ENCODE data around the gene SUSD1.

Gene SUSD1

DNA sequence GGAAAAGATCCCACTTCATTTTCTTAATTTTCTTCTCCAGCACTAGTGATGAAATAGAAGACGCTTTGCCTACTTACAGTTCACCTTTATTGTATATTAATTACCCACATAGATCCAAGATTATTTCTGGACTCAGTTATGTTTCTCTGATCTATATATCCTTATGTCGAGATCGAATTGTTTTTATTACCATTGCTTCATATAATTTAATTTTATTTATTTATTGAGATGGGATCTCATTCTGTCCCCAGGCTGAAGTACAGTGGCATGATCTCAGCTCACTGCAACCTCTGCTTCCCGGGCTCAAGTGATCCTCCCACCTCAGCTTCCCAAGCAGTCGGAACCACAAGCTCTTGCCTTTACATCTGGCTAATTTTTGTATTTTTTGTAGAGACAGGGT lies 157.2 kb downstream of the SUSD1 start:
- Histone ChIP-seq H2AK5ac (ENCODE audit: low read length) (no peak overlapping the region), H3K18ac (ENCODE audit: low read length) (no peak overlapping the region), H3K4me2 (ENCODE audit: low read length) (no peak overlapping the region), H4K8ac (ENCODE audit: low read depth, low read length) (no peak overlapping the region), H3K23ac (ENCODE audit: low read length) (no peak overlapping the region), H2BK15ac (replicated peaks; ENCODE audit: low read depth) (no peak overlapping the region), H2BK5ac (ENCODE audit: low read length) (no peak overlapping the region), H3K27me3 (ENCODE audit: insufficient read depth, low read length, poor library complexity) (no peaks in the 10 kb centered on the region), H4K5ac (ENCODE audit: low read length) (no peak overlapping the region), H3K9ac (ENCODE audit: low read length) (no peak overlapping the region), H3K4ac (ENCODE audit: low read depth, low read length) (no peak overlapping the region), H3K79me2 (ENCODE audit: control insufficient read depth, insufficient read depth, low read length) (no peaks in the 10 kb centered on the region), H3K36me3 (ENCODE audit: control insufficient read depth, insufficient read depth, low read length) (no peaks in the 10 kb centered on the region), H2BK120ac (ENCODE audit: low read depth, low read length) (no peak overlapping the region), H3K27ac (ENCODE audit: low read depth, low read length) (no peak overlapping the region), H3K4me1 (ENCODE audit: control insufficient read depth, low read depth, low read length) (no peaks in the 10 kb centered on the region), H3K56ac (ENCODE audit: low read length) (no peak overlapping the region), H3K79me1 (ENCODE audit: low read length) (no peaks in the 10 kb centered on the region), H3K4me3 (ENCODE audit: low read length) (no peak overlapping the region)
- no peak for DNase-seq
- no CpG with 5 or more reads among the region's 5 CpGs for WGBS (ENCODE audit: extremely low coverage, insufficient coverage, low lambda C conversion rate)

DNA sequence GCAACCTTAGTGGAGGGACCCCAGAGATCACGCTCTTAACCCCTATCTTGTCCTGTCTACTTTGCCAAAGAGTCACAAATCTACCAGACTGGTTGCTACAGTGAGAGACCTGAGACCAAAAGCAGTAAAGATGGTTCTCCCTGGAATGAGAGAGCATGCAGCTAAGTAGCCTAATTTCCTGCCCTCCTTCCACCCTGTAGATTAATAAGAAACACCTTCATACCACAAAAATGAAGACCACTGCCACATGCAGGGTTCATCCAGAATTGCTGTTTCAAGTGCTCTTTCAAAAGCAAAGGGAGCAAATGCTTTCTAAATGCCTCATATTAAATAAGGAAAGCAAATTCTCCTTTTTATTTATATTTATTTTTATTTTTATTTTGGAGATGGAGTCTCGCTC lies 159.4 kb downstream of the SUSD1 start:
- no peaks in the 10 kb centered on the region for H3K79me1 ChIP-seq (ENCODE audit: low read length)
- H3K36me3 ChIP-seq (ENCODE audit: control insufficient read depth, insufficient read depth, low read length) = no peaks in the 10 kb centered on the region
- H4K8ac ChIP-seq (ENCODE audit: low read depth, low read length) = no peak overlapping the region
- H3K4me2 ChIP-seq (ENCODE audit: low read length) = no peak overlapping the region
- no peak overlapping the region for H2AK5ac ChIP-seq (ENCODE audit: low read length)
- H2BK15ac ChIP-seq (replicated peaks; ENCODE audit: low read depth) = no peak overlapping the region
- H2BK120ac ChIP-seq (ENCODE audit: low read depth, low read length) = no peak overlapping the region
- no peak overlapping the region for H2BK5ac ChIP-seq (ENCODE audit: low read length)
- H3K4me1 ChIP-seq (ENCODE audit: control insufficient read depth, low read depth, low read length) = no peaks in the 10 kb centered on the region
- no peak overlapping the region for H3K18ac ChIP-seq (ENCODE audit: low read length)
- no peak overlapping the region for H4K5ac ChIP-seq (ENCODE audit: low read length)
- no peak overlapping the region for H3K56ac ChIP-seq (ENCODE audit: low read length)
- no peak overlapping the region for H3K9ac ChIP-seq (ENCODE audit: low read length)
- no peak overlapping the region for H3K23ac ChIP-seq (ENCODE audit: low read length)
- H3K4me3 ChIP-seq (ENCODE audit: low read length) = no peak overlapping the region
- no peak overlapping the region for H3K4ac ChIP-seq (ENCODE audit: low read depth, low read length)
- WGBS (ENCODE audit: extremely low coverage, insufficient coverage, low lambda C conversion rate) = no CpG with 5 or more reads among the region's 2 CpGs
- H3K27me3 ChIP-seq (ENCODE audit: insufficient read depth, low read length, poor library complexity) = no peaks in the 10 kb centered on the region
- no peaks in the 10 kb centered on the region for H3K79me2 ChIP-seq (ENCODE audit: control insufficient read depth, insufficient read depth, low read length)
- DNase-seq = no peak
- no peak overlapping the region for H3K27ac ChIP-seq (ENCODE audit: low read depth, low read length)

DNA sequence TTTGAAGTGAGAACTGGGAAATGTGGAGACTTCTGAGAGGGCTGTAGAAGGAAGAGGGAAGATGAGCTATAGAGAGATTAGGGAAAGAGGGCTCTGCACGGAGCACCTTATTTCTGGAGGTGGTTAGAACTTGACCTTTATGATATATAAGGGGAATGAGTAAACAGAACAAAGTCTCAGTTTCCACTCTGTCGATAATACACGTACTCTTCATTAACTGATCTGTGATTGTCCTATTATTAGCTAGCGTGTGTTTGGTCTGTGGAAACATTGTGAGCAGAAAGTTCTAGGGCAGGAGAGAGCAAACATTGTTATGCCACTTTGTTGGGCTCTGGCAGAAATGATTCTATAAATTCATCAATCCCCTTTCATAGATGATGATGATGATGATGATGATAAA lies 159.9 kb downstream of the SUSD1 start:
- H3K36me3 ChIP-seq (ENCODE audit: control insufficient read depth, insufficient read depth, low read length) = no peaks in the 10 kb centered on the region
- no peak overlapping the region for H3K9ac ChIP-seq (ENCODE audit: low read length)
- H3K79me1 ChIP-seq (ENCODE audit: low read length) = no peaks in the 10 kb centered on the region
- no peak overlapping the region for H2BK120ac ChIP-seq (ENCODE audit: low read depth, low read length)
- no peaks in the 10 kb centered on the region for H3K79me2 ChIP-seq (ENCODE audit: control insufficient read depth, insufficient read depth, low read length)
- H3K4me2 ChIP-seq (ENCODE audit: low read length) = no peak overlapping the region
- H2BK15ac ChIP-seq (replicated peaks; ENCODE audit: low read depth) = no peak overlapping the region
- no CpG with 5 or more reads among the region's 4 CpGs for WGBS (ENCODE audit: extremely low coverage, insufficient coverage, low lambda C conversion rate)
- H3K18ac ChIP-seq (ENCODE audit: low read length) = no peak overlapping the region
- no peak overlapping the region for H3K27ac ChIP-seq (ENCODE audit: low read depth, low read length)
- H3K4ac ChIP-seq (ENCODE audit: low read depth, low read length) = no peak overlapping the region
- H3K56ac ChIP-seq (ENCODE audit: low read length) = no peak overlapping the region
- H3K27me3 ChIP-seq (ENCODE audit: insufficient read depth, low read length, poor library complexity) = no peaks in the 10 kb centered on the region
- no peak for DNase-seq
- H4K5ac ChIP-seq (ENCODE audit: low read length) = no peak overlapping the region
- H2AK5ac ChIP-seq (ENCODE audit: low read length) = no peak overlapping the region
- no peak overlapping the region for H4K8ac ChIP-seq (ENCODE audit: low read depth, low read length)
- no peaks in the 10 kb centered on the region for H3K4me1 ChIP-seq (ENCODE audit: control insufficient read depth, low read depth, low read length)
- no peak overlapping the region for H2BK5ac ChIP-seq (ENCODE audit: low read length)
- H3K4me3 ChIP-seq (ENCODE audit: low read length) = no peak overlapping the region
- H3K23ac ChIP-seq (ENCODE audit: low read length) = no peak overlapping the region

DNA sequence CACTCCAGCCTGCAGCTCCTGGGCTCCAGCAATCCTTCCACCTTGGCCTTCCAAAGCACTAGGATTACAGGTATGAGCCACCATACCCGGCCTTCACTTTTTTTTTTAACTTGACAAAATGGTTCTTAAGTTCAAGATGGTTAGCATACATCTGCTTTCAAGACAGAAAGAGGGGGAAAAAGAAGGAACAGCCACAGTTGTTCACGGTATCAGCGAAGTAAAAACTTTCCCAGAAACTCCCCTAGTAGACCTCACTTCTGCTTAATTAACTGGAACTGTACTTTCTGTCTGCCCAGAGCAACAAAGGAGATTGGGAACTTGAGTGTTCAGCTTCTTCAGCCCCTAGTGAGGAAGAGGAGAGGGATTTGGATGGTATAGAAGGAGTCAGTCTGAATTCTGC lies 161.8 kb downstream of the SUSD1 start:
- Histone ChIP-seq H3K27me3 (ENCODE audit: insufficient read depth, low read length, poor library complexity) (no peaks in the 10 kb centered on the region), H3K36me3 (ENCODE audit: control insufficient read depth, insufficient read depth, low read length) (no peaks in the 10 kb centered on the region), H3K4me3 (ENCODE audit: low read length) (no peak overlapping the region), H3K4ac (ENCODE audit: low read depth, low read length) (no peak overlapping the region), H3K4me2 (ENCODE audit: low read length) (no peak overlapping the region), H4K5ac (ENCODE audit: low read length) (no peak overlapping the region), H3K27ac (ENCODE audit: low read depth, low read length) (no peak overlapping the region), H3K56ac (ENCODE audit: low read length) (no peak overlapping the region), H2BK15ac (replicated peaks; ENCODE audit: low read depth) (no peak overlapping the region), H4K8ac (ENCODE audit: low read depth, low read length) (no peak overlapping the region), H2BK120ac (ENCODE audit: low read depth, low read length) (no peak overlapping the region), H2AK5ac (ENCODE audit: low read length) (no peak overlapping the region), H3K4me1 (ENCODE audit: control insufficient read depth, low read depth, low read length) (no peaks in the 10 kb centered on the region), H3K9ac (ENCODE audit: low read length) (no peak overlapping the region), H3K23ac (ENCODE audit: low read length) (no peak overlapping the region), H3K79me2 (ENCODE audit: control insufficient read depth, insufficient read depth, low read length) (no peaks in the 10 kb centered on the region), H3K18ac (ENCODE audit: low read length) (no peak overlapping the region), H2BK5ac (ENCODE audit: low read length) (no peak overlapping the region), H3K79me1 (ENCODE audit: low read length) (no peaks in the 10 kb centered on the region)
- DNase-seq = no peak
- WGBS (ENCODE audit: extremely low coverage, insufficient coverage, low lambda C conversion rate) = no CpG with 5 or more reads among the region's 3 CpGs

DNA sequence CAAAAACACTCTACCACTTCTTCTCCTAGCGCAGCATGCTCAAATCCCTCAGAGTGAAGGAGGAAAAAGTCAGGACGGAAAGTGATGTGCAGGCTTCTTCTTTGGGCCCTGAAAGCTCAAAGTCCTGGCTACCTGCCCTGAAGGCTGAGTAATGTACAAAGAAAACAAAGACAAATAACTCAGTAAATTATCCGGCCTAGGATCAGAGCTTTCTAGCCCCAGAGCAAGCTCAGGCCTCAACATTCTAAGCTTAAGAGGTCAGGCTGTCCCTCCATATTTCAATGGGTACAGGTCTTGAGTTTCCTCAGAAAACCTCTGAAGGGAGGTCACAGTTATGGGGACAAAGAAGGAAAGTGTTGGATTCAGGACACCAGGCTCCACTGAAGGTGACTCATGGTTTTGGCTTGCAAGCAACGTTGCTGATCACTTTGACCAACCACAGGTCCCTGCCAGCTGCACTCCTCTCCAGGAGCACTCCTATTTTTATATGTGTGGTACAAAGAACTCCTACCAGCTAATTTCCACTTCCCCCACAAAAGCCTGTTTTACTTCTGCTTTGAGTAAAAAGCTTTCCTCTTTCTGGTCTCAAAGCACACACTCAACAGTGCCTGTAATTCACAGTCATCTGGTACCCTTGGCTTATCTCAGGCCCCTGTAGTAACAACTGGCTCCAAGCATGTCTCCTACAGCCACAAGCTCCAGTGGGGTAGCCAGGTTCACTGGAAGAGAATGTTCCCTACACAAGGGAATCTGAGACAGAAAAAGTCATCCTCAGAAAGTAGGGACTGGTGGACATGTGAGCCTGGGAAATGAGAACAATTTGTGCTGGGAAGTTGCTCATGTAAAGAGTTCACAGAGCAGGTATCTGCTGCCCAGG lies 162.8 kb downstream of the SUSD1 start:
- Histone ChIP-seq H4K8ac (ENCODE audit: low read depth, low read length) (no peak overlapping the region), H2BK15ac (replicated peaks; ENCODE audit: low read depth) (no peak overlapping the region), H3K36me3 (ENCODE audit: control insufficient read depth, insufficient read depth, low read length) (no peaks in the 10 kb centered on the region), H2AK5ac (ENCODE audit: low read length) (no peak overlapping the region), H3K4me2 (ENCODE audit: low read length) (no peak overlapping the region), H3K23ac (ENCODE audit: low read length) (no peak overlapping the region), H3K79me2 (ENCODE audit: control insufficient read depth, insufficient read depth, low read length) (no peaks in the 10 kb centered on the region), H3K4ac (ENCODE audit: low read depth, low read length) (no peak overlapping the region), H4K5ac (ENCODE audit: low read length) (no peak overlapping the region), H2BK5ac (ENCODE audit: low read length) (no peak overlapping the region), H3K18ac (ENCODE audit: low read length) (no peak overlapping the region), H3K56ac (ENCODE audit: low read length) (no peak overlapping the region), H3K27me3 (ENCODE audit: insufficient read depth, low read length, poor library complexity) (no peaks in the 10 kb centered on the region), H3K4me1 (ENCODE audit: control insufficient read depth, low read depth, low read length) (no peaks in the 10 kb centered on the region), H3K79me1 (ENCODE audit: low read length) (no peaks in the 10 kb centered on the region), H3K9ac (ENCODE audit: low read length) (no peak overlapping the region), H3K27ac (ENCODE audit: low read depth, low read length) (no peak overlapping the region), H2BK120ac (ENCODE audit: low read depth, low read length) (no peak overlapping the region), H3K4me3 (ENCODE audit: low read length) (no peak overlapping the region)
- WGBS (ENCODE audit: extremely low coverage, insufficient coverage, low lambda C conversion rate) = no CpG with 5 or more reads among the region's 4 CpGs
- no peak for DNase-seq

Data from mesendoderm (in vitro differentiated cells).